ENCODE results near the gene CCL25. TPM values are rescaled to one million over a fixed set of nuclear protein-coding genes. Genes with fewer than 3 reads are reported as not detected.
"Not testable (repeated sequence)": the region's sequence is repeated elsewhere in the genome, so short reads cannot be mapped to it uniquely, and the experiment has no call there.

CCL25 gene
- total RNA-seq, 1 donor from 2014 or later: not detected

GRCh38 chr19:8025316-8025715 is 27.2 kb upstream of the CCL25 start:
- Histone ChIP-seq H3K27ac (no peak overlapping the region), H3K9ac (no peak overlapping the region), H3K4me2 (no peak overlapping the region), H2AFZ (replicated peaks) (no peak overlapping the region), H3F3A (ENCODE audit: low read depth) (peaks cover 26% of the 10 kb centered on the region), H3K27me3 (no peaks in the 10 kb centered on the region), H3K79me2 (ENCODE audit: low read depth) (no peaks in the 10 kb centered on the region), H3K9me3 (ENCODE audit: low read depth) (no peaks in the 10 kb centered on the region), H3K4me3 (no peak overlapping the region), H4K20me1 (ENCODE audit: low read depth) (no peaks in the 10 kb centered on the region), H3K36me3 (no peaks in the 10 kb centered on the region), H3K4me1 (peaks cover 25% of the 10 kb centered on the region)
- no peak overlapping the region for H3K27ac Mint-ChIP-seq
- H3K4me1 Mint-ChIP-seq: peaks cover 18% of the 10 kb centered on the region
- no peaks in the 10 kb centered on the region for H3K9me3 Mint-ChIP-seq
- TF ChIP-seq EZH2 (IDR thresholded peaks at IDR 0.05) (no peak), EZH2phosphoT487 (IDR thresholded peaks at IDR 0.05) (no peak), CTCF (IDR thresholded peaks at IDR 0.05) (no peak)
- peaks cover 2% of the 10 kb centered on the region for H3K27me3 Mint-ChIP-seq (ENCODE audit: insufficient read depth, low read depth)
- no peak for DNase-seq (ENCODE audit: low spot score)
- no peak overlapping the region for H3K4me3 Mint-ChIP-seq
- peaks cover 7% of the 10 kb centered on the region for H3K36me3 Mint-ChIP-seq

GRCh38 chr19:8028951-8029491 is 23.5 kb upstream of the CCL25 start:
- Histone ChIP-seq H3K4me3 (no peak overlapping the region), H3K27ac (peak overlapping the region; percentile 99), H3K4me1 (peaks cover 53% of the 10 kb centered on the region), H4K20me1 (ENCODE audit: low read depth) (no peaks in the 10 kb centered on the region), H3K27me3 (no peaks in the 10 kb centered on the region), H3K9ac (no peak overlapping the region), H3F3A (ENCODE audit: low read depth) (peaks cover 52% of the 10 kb centered on the region), H3K79me2 (ENCODE audit: low read depth) (no peaks in the 10 kb centered on the region), H2AFZ (replicated peaks) (no peak overlapping the region), H3K9me3 (ENCODE audit: low read depth) (no peaks in the 10 kb centered on the region), H3K4me2 (peak overlapping the region; percentile 61), H3K36me3 (no peaks in the 10 kb centered on the region)
- H3K27me3 Mint-ChIP-seq (ENCODE audit: insufficient read depth, low read depth): no peaks in the 10 kb centered on the region
- DNase-seq (ENCODE audit: low spot score): peak; percentile 98
- peak overlapping the region; percentile 91 for H3K27ac Mint-ChIP-seq
- H3K4me1 Mint-ChIP-seq: peaks cover 30% of the 10 kb centered on the region
- no peaks in the 10 kb centered on the region for H3K9me3 Mint-ChIP-seq
- H3K36me3 Mint-ChIP-seq: no peaks in the 10 kb centered on the region
- TF ChIP-seq CTCF (IDR thresholded peaks at IDR 0.05) (peak; percentile 41), EZH2phosphoT487 (IDR thresholded peaks at IDR 0.05) (no peak)
- peak overlapping the region; percentile 76 for H3K4me3 Mint-ChIP-seq

- Histone ChIP-seq H3K79me2 (ENCODE audit: low read depth) (no peaks in the 10 kb centered on the region), H3K27me3 (no peaks in the 10 kb centered on the region), H3K4me1 (peaks cover 55% of the 10 kb centered on the region), H3K9ac (no peak overlapping the region), H3F3A (ENCODE audit: low read depth) (peaks cover 55% of the 10 kb centered on the region), H2AFZ (replicated peaks) (no peak overlapping the region), H3K4me3 (no peak overlapping the region), H3K36me3 (no peaks in the 10 kb centered on the region), H3K4me2 (no peak overlapping the region), H3K9me3 (ENCODE audit: low read depth) (no peaks in the 10 kb centered on the region), H4K20me1 (ENCODE audit: low read depth) (no peaks in the 10 kb centered on the region), H3K27ac (no peak overlapping the region)
- Mint-ChIP-seq H3K36me3 (no peaks in the 10 kb centered on the region), H3K4me1 (peaks cover 32% of the 10 kb centered on the region), H3K9me3 (no peaks in the 10 kb centered on the region), H3K4me3 (no peak overlapping the region), H3K27me3 (ENCODE audit: insufficient read depth, low read depth) (no peaks in the 10 kb centered on the region), H3K27ac (no peak overlapping the region)
- no peak for TF ChIP-seq CTCF (IDR thresholded peaks at IDR 0.05)
- TF ChIP-seq EZH2 (IDR thresholded peaks at IDR 0.05): no peak
- TF ChIP-seq EZH2phosphoT487 (IDR thresholded peaks at IDR 0.05): no peak
- DNase-seq (ENCODE audit: low spot score): no peak
Observed at GRCh38 chr19:8030960-8031359, 21.6 kb upstream of the CCL25 start.

- H3K27me3 ChIP-seq; H2AFZ ChIP-seq (replicated peaks); H3K27me3 Mint-ChIP-seq (ENCODE audit: insufficient read depth, low read depth); H3K9me3 Mint-ChIP-seq; H3K36me3 Mint-ChIP-seq; H3K79me2 ChIP-seq (ENCODE audit: low read depth); H3K4me3 ChIP-seq; H3K9me3 ChIP-seq (ENCODE audit: low read depth); H3K36me3 ChIP-seq; H3K9ac ChIP-seq; H4K20me1 ChIP-seq (ENCODE audit: low read depth): not testable (repeated sequence)
- H3K4me3 Mint-ChIP-seq: peak overlapping the region; percentile 13
- H3K4me1 Mint-ChIP-seq: peaks cover 32% of the 10 kb centered on the region
- Histone ChIP-seq H3K27ac (peak overlapping the region; percentile 96), H3K4me1 (peaks cover 48% of the 10 kb centered on the region), H3K4me2 (peak overlapping the region; percentile 28), H3F3A (ENCODE audit: low read depth) (peaks cover 50% of the 10 kb centered on the region)
- H3K27ac Mint-ChIP-seq: peak overlapping the region; percentile 94
- DNase-seq (ENCODE audit: low spot score): peak; percentile 62
Observed at GRCh38 chr19:8033287-8034177, 19.0 kb upstream of the CCL25 start.
